GM12892 (cell line): Measurements from ENCODE around the gene ADISSP.

Source experiments
- DNase-seq: peaks from one replicate; pipeline ENCODE4 v3.0.0; 2011; ENCODE audit not compliant: insufficient read length
- FAIRE-seq: peaks from 2 replicates; lab custom pipeline; 2011; peaks lifted over from hg19 to GRCh38; lab: Jason Lieb, UNC
- POLR2A ChIP-seq: IDR thresholded peaks from 2 replicates; pipeline ENCODE4 v1.6.1; 2011; ENCODE audit warnings: low read depth, low read length, control low read depth
- POLR2AphosphoS5 ChIP-seq: IDR thresholded peaks from 2 replicates; pipeline ENCODE4 v1.6.1; 2011; ENCODE audit warnings: low read depth, low read length, control low read depth
- TAF1 ChIP-seq: IDR thresholded peaks from 2 replicates; pipeline ENCODE4 v1.6.1; 2011; ENCODE audit warnings: low read depth, mild to moderate bottlenecking, control low read depth, low read length, borderline replicate concordance

Gene ADISSP

GRCh38 chr20:3768342-3769130, 983 bp upstream of the ADISSP start:
- DNase-seq (peak; percentile 75), FAIRE-seq (peak; percentile 68)
- TF ChIP-seq POLR2A (no peak), POLR2AphosphoS5 (no peak), TAF1 (no peak)

- FAIRE-seq (no peak), DNase-seq (no peak)
- TF ChIP-seq POLR2AphosphoS5 (no peak), TAF1 (no peak), POLR2A (no peak)
Observed at GRCh38 chr20:3767110-3767426, 485 bp downstream of the ADISSP start.

- TF ChIP-seq POLR2A (no peak), TAF1 (no peak), POLR2AphosphoS5 (no peak)
- no peak for DNase-seq
- no peak for FAIRE-seq
Observed at GRCh38 chr20:3766422-3767109, 987 bp downstream of the ADISSP start.

GRCh38 chr20:3765171-3765882, 2.2 kb downstream of the ADISSP start:
- DNase-seq (no peak), FAIRE-seq (no peak)
- no peak for TF ChIP-seq POLR2AphosphoS5
- TF ChIP-seq TAF1: no peak
- TF ChIP-seq POLR2A: no peak

GRCh38 chr20:3764659-3765058, 2.9 kb downstream of the ADISSP start:
- TF ChIP-seq TAF1: no peak
- TF ChIP-seq POLR2AphosphoS5: no peak
- no peak for TF ChIP-seq POLR2A
- no peak for FAIRE-seq

GRCh38 chr20:3763671-3764601, 3.6 kb downstream of the ADISSP start:
- no peak for FAIRE-seq
- TF ChIP-seq POLR2AphosphoS5 (no peak), POLR2A (no peak), TAF1 (no peak)
- DNase-seq: no peak

More at GRCh38 chr20:3764659-3765058, 2.9 kb downstream of the ADISSP start:
- no peak for DNase-seq

GRCh38 chr20:3760655-3761348, 6.8 kb downstream of the ADISSP start:
- no peak for DNase-seq
- TF ChIP-seq POLR2AphosphoS5: no peak
- TF ChIP-seq TAF1: no peak
- no peak for TF ChIP-seq POLR2A
- FAIRE-seq: peak; percentile 65

- FAIRE-seq (no peak), DNase-seq (no peak)
- TF ChIP-seq TAF1: no peak
- no peak for TF ChIP-seq POLR2A
- no peak for TF ChIP-seq POLR2AphosphoS5
Observed at GRCh38 chr20:3759884-3760283, 7.7 kb downstream of the ADISSP start.

GRCh38 chr20:3759316-3759823, 8.2 kb downstream of the ADISSP start:
- DNase-seq (no peak), FAIRE-seq (no peak)
- TF ChIP-seq TAF1 (no peak), POLR2A (no peak), POLR2AphosphoS5 (no peak)

- TF ChIP-seq POLR2AphosphoS5 (no peak), TAF1 (no peak), POLR2A (no peak)
Observed at GRCh38 chr20:3758566-3758965, 9.0 kb downstream of the ADISSP start.

GRCh38 chr20:3757268-3757667, 10.3 kb downstream of the ADISSP start:
- TF ChIP-seq TAF1: no peak
- TF ChIP-seq POLR2AphosphoS5: no peak
- TF ChIP-seq POLR2A: no peak
- no peak for DNase-seq

More at GRCh38 chr20:3758566-3758965, 9.0 kb downstream of the ADISSP start:
- no peak for FAIRE-seq
- no peak for DNase-seq

More at GRCh38 chr20:3757268-3757667, 10.3 kb downstream of the ADISSP start:
- no peak for FAIRE-seq
